Measurements from ENCODE around the gene IQSEC2. TPM values are rescaled to one million over a fixed set of nuclear protein-coding genes. Genes with fewer than 3 reads are reported as not detected.

Gene IQSEC2
- total RNA-seq, 1 donor from 2014 or later = 18.1 TPM

DNA sequence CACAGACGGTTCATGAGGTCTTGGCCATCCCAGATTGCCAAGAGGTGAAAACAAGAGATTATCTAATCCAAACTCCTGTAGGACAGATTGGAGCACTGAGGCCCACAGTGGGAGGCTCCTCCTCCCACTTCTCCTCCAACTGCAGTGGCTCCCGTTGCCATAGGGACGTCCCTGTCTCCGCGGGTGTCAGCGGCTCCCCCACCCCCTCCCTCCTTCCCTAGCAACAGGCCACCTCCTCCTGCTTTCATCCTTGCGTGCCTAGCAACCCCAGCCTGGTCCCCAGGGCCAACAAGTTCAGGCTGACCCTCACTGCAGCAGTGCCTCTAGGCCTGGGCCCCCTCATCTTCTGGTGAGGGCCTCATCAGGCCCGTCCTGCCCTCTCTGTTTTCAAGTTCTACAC is 6.8 kb upstream of the IQSEC2 start:
- peaks cover 1% of the 10 kb centered on the region for H3K36me3 Mint-ChIP-seq (ENCODE audit: insufficient read depth)
- H3K27me3 Mint-ChIP-seq = no peaks in the 10 kb centered on the region
- no peak overlapping the region for H3K27ac Mint-ChIP-seq
- H3K9me3 Mint-ChIP-seq (ENCODE audit: low read depth) = peaks cover 10% of the 10 kb centered on the region
- H3K4me3 Mint-ChIP-seq (ENCODE audit: low read depth) = no peak overlapping the region
- TF ChIP-seq, protein P1, sequence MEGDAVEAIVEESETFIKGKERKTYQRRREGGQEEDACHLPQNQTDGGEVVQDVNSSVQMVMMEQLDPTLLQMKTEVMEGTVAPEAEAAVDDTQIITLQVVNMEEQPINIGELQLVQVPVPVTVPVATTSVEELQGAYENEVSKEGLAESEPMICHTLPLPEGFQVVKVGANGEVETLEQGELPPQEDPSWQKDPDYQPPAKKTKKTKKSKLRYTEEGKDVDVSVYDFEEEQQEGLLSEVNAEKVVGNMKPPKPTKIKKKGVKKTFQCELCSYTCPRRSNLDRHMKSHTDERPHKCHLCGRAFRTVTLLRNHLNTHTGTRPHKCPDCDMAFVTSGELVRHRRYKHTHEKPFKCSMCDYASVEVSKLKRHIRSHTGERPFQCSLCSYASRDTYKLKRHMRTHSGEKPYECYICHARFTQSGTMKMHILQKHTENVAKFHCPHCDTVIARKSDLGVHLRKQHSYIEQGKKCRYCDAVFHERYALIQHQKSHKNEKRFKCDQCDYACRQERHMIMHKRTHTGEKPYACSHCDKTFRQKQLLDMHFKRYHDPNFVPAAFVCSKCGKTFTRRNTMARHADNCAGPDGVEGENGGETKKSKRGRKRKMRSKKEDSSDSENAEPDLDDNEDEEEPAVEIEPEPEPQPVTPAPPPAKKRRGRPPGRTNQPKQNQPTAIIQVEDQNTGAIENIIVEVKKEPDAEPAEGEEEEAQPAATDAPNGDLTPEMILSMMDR (IDR thresholded peaks at IDR 0.05; ENCODE audit: unreplicated experiment) = no peak
- no peak for DNase-seq (ENCODE audit: low spot score, unreplicated experiment)
- peaks cover 3% of the 10 kb centered on the region for H3K4me1 Mint-ChIP-seq (ENCODE audit: low read depth)

DNA sequence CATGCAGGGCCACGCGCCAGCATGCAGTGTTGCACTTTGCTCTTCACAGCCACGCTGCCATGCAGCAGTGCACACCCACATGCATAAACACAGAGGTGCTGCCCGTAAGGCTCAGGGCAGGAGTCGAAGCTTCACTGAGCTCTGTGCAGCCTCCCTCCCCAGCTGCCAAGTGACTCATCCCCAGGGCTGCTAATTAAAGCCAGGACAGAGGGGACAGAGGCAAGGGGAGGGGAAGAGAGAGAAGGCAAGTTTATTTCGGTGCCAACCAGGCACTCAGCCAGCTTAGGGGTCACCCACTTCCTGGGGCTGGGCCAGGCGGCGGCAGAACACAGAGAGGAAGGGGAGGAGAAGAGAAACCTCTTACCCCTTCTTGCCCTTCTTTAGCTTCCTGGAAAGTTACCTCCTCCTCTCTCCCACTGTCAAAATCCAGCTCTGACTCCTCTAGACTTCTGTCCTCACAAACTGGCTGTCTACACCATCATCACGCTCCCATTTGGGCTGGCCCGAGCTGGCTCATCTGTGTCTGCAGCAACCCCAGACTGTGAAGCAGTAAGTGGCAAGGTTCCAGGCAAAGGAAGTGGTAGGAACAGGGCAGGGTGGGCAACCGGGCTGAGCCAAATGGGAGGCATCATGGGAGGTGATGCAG is 6.2 kb upstream of the IQSEC2 start:
- peaks cover under 1% of the 10 kb centered on the region for H3K36me3 Mint-ChIP-seq (ENCODE audit: insufficient read depth)
- TF ChIP-seq, protein P1 (IDR thresholded peaks at IDR 0.05; ENCODE audit: unreplicated experiment) = no peak
- peaks cover 3% of the 10 kb centered on the region for H3K4me1 Mint-ChIP-seq (ENCODE audit: low read depth)
- no peak overlapping the region for H3K4me3 Mint-ChIP-seq (ENCODE audit: low read depth)
- no peak overlapping the region for H3K27ac Mint-ChIP-seq
- no peaks in the 10 kb centered on the region for H3K27me3 Mint-ChIP-seq
- peaks cover 8% of the 10 kb centered on the region for H3K9me3 Mint-ChIP-seq (ENCODE audit: low read depth)
- DNase-seq (ENCODE audit: low spot score, unreplicated experiment) = no peak

DNA sequence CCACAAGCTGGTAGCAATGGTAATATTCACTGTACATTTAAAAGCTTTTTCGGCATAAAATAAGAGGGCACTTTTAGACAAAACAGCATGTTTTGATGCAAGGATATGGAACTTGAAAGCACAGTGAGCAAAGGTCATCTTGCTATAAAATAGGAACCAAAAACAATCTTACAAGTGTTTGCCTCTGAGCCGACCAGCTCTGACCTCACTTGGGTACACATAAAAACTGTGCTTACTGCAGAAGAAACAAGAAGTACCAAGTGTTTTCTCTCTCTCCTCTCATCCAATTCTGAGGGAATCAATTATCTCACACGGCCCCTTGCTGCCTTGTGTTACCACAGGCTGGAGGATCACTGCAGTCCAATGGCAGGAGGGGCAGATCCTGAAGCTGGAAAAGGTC is 4.8 kb upstream of the IQSEC2 start:
- H3K27me3 Mint-ChIP-seq = no peaks in the 10 kb centered on the region
- H3K9me3 Mint-ChIP-seq (ENCODE audit: low read depth) = peaks cover 6% of the 10 kb centered on the region
- H3K4me3 Mint-ChIP-seq (ENCODE audit: low read depth) = no peak overlapping the region

DNA sequence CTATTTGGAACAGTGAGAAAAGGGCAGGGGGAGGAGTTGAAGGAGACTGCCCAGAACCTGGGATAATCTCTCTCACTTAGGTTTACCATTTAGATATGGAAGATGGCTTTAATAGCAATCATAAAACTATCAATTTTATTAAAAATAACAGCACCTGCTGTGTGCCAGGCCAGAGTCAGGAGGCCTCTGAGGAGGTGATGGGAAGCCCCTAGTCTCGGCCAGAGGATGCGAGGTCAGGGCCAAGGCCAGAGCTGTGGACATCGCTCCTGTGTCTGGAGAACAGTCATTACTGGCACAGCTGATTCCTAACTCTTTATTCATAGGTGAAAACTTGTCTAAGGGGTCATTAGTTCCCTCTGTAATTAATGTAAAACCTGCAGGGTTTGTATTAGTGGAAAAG is 4.2 kb upstream of the IQSEC2 start:
- DNase-seq (ENCODE audit: low spot score, unreplicated experiment) = no peak
- Mint-ChIP-seq H3K4me1 (ENCODE audit: low read depth) (peaks cover 4% of the 10 kb centered on the region), H3K27ac (no peak overlapping the region), H3K36me3 (ENCODE audit: insufficient read depth) (no peaks in the 10 kb centered on the region), H3K4me3 (ENCODE audit: low read depth) (no peak overlapping the region), H3K27me3 (no peaks in the 10 kb centered on the region), H3K9me3 (ENCODE audit: low read depth) (peaks cover 6% of the 10 kb centered on the region)
- TF ChIP-seq, protein P1 (IDR thresholded peaks at IDR 0.05; ENCODE audit: unreplicated experiment) = no peak

More for the DNA sequence above, 4.8 kb upstream of the IQSEC2 start:
- peaks cover 4% of the 10 kb centered on the region for H3K4me1 Mint-ChIP-seq (ENCODE audit: low read depth)
- TF ChIP-seq, protein P1 (IDR thresholded peaks at IDR 0.05; ENCODE audit: unreplicated experiment) = no peak
- no peak overlapping the region for H3K27ac Mint-ChIP-seq
- no peak for DNase-seq (ENCODE audit: low spot score, unreplicated experiment)
- no peaks in the 10 kb centered on the region for H3K36me3 Mint-ChIP-seq (ENCODE audit: insufficient read depth)

DNA sequence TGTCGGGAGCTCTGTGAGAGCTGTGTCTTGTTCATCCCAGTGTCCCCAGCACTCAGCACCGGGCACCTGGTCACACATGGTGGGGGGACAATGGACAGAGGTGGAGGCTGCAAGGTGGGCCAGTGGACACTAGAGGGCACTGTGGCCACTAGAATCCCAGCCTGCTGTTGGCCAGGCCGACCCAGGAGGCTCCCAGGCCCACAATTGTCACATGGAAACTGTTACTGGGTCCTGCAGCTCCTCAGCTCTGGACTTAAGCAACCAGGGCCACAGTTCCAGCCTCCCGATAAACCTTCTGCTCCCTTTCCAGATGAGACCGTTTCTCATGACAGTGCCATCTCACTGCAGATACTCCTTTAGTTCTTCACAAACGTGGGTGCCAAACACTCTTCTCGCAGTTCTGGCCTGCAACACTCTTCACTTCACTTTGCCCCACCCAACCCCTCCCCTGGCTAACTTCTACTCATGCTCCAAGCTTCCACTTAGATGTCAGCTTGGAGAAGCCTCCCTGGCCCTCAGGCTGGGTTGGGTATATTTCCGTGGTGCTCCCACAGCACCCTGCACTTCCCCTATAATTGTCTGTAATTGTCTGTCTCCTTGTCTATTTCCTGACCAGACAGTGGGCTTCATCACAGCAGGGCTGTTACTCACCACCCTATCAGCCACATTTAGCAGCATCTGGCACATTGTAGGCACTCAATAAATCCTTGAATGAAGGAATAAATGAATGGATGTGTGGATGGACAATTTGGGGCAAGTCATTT is 3.5 kb upstream of the IQSEC2 start:
- Mint-ChIP-seq H3K27ac (peak overlapping the region; percentile 42), H3K4me1 (ENCODE audit: low read depth) (peaks cover 4% of the 10 kb centered on the region), H3K27me3 (no peaks in the 10 kb centered on the region), H3K36me3 (ENCODE audit: insufficient read depth) (no peaks in the 10 kb centered on the region), H3K4me3 (ENCODE audit: low read depth) (no peak overlapping the region), H3K9me3 (ENCODE audit: low read depth) (peaks cover 6% of the 10 kb centered on the region)
- TF ChIP-seq, protein P1 (IDR thresholded peaks at IDR 0.05; ENCODE audit: unreplicated experiment) = peak; percentile 70
- peak; percentile 33 for DNase-seq (ENCODE audit: low spot score, unreplicated experiment)
